Right lung (tissue), 5 donors: Measurements from ENCODE around the gene LRRC49. TPM values are rescaled to one million over a fixed set of nuclear protein-coding genes. Genes with fewer than 3 reads are reported as not detected.
"Not testable (repeated sequence)": the region's sequence is repeated elsewhere in the genome, so short reads cannot be mapped to it uniquely, and the experiment has no call there.

ENCODE experiments used
- DNase-seq, 2 donors: peaks; one replicate each; pipeline ENCODE4 v3.0.0-alpha.2; 2013
- polyA plus RNA-seq, 5 donors: library from polyadenylated mRNA; unstranded; fragments of 120-200 nt; gene quantifications; one replicate each; pipeline versions ENCODE4 v1.2.1 to v1.2.3, GENCODE V29; 2013; ENCODE audit warnings: inconsistent platforms in 1 of 5, low replicate concordance in 1 of 5; ENCODE audit not compliant: insufficient read length in 5 of 5, insufficient read depth in 1 of 5

LRRC49 gene
- polyA plus RNA-seq, 5 donors: 13.3 to 24.3 (median 20.6) TPM

DNA sequence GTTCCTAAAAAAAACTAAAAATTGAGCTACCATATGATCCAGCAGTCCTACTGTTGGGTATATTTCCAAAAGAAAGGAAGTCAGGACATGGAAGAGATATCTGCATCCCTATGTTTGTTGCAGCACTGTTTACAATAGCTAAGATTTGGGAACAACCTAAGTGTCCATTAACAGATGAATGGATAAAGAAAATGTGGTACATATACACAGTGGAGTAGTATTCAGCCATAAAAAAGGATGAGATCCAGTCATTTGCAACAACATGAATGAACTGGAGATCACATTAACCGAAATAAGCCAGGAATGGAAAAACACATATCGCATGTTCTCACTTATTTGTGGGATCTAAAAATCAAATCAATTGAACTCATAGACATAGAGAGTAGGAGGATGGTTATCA is 29.5 kb downstream of the LRRC49 start:
- no peak for DNase-seq

DNA sequence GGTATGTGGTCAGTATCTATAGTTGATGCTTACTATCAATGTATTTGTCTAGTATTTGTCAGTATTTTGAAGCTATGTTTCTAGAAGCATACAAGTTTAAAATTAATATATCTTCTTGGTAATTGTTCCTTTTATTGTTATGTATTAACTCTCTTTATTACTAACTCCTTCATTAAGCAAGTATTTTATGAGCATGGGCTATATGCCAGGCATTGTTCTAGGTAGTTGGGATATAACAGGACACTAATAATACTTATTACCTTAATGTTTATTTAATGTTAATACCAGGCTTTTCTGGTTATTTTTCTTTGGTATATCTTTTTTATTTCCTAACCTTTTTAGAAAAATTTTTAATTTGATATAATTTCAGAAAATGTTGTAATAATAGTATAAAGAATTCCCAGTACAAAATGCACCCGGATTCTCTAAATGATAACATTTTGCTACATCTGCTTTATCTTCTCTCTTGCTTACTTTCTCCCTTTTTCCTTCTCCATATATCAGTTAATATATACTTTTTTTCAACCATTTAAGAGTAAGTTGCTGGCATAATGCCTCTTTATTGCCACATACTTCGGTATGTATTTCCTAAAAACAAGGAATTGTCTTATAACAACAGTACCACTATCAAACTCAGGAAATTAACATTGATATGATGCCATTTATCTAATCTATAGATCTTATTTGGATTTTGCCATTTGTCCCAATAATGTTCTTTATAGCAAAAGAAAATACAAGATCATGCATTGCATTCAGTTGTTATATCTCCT is 30.9 kb downstream of the LRRC49 start:
- peak; percentile 8 for DNase-seq

DNA sequence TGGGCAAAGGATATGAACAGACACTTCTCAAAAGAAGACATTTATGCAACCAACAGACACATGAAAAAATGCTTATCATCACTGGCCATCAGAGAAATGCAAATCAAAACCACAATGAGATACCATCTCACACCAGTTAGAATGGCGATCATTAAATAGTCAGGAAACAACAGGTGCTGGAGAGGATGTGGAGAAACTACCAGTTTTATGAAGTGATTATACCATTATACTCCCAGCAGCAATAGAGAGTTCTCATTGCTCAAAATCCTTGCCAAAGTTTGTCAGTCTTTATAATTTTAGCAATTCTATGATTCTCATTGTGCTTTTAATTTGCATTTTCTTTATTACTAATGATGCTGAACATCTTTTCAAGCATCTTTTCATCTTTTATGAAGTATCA is 34.3 kb downstream of the LRRC49 start:
- not testable (repeated sequence) for DNase-seq

DNA sequence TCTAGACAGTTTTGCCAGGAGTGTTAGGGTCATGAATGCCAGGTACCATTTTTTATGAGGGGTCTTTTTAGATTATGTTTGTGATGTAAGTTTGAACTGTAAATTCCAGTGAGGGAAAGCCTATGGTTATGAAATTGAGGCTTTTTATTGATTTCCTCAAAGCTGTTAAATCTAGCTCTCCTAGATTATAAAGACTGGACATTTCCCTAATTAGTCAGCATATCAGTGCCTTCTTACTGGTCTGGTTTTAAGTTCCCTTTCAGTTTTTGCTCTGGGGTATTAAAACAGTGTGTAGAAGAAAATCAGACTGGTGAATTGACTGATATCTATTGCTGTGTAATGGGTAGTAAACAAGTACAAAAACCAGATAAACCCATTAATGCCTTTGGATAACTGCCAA is 39.2 kb downstream of the LRRC49 start:
- DNase-seq: no peak

DNA sequence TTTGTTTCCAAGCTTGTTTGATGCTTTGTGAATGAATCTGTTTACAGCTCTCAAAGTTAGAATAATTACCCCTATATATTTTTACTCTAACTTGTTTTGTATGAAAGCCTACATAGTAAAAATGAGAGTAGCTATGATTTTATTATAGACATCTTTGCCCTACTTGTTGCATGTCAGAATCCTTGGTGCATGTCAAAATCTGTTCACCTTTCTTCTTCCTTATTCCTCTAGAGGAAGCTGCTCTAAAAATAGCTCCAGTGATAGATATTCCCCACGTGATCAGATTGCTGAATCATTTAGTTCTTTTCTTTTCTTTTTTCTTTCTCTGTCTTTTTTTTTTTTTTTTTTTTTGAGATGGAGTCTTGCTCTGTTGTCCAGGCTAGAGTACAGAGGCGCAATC is 39.8 kb downstream of the LRRC49 start:
- no peak for DNase-seq

DNA sequence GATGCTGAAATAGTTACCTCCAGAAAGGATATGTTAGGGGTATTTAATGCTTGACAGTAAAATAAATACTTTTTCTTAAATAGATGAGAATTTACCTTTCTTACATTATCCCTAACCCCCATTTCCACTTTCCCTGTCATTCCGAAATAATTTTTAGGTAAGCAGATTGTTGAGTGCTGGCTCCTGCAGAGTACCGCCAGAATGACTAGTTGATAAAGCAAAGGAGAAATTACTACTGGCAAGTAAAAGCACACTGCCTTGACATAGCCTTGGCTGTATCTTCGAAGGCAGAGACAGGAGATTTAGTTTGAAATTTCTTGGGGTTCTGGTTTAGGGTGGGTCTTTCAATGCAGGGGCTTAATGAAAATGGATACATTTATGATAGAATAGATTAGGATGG is 40.8 kb downstream of the LRRC49 start:
- no peak for DNase-seq

DNA sequence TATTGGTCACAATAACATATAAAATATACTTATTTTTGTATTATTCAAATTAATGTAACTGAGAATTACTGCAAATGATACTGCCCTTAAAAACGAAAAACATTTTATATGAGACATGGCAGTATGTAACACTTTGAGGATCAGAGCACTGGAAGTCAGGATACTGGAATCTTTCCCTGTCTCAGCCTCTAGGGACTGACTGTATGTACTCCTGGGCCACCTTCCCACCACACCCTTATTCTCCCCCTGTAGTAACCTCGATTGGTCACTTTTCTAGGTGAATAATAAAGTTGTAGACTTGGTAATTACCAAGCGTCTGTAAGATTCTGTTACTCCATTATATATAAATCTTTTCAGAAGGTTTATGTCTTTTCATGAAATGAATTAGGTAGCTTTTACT is 43.0 kb downstream of the LRRC49 start:
- DNase-seq: no peak

DNA sequence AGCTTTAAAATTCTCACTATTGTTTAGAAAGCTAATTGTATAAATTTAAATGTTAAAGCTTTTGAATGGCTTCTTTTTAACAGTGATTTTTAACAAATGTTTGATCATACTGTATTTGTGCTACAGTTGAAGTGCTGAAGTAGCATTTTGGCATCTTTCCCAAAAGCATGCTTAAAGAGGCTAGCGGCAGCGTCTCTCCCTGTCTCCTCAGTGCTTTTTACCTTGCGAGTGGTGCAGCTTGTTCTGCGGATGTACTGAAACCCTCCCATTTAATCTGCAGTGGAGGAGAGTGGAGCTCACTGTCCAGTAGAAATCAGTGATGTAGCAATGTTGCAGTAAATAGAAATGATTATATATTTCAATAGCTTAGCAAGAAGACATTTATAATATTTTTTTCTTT is 43.7 kb downstream of the LRRC49 start:
- peak in 1 of 2 donors; percentile 14 for DNase-seq

DNA sequence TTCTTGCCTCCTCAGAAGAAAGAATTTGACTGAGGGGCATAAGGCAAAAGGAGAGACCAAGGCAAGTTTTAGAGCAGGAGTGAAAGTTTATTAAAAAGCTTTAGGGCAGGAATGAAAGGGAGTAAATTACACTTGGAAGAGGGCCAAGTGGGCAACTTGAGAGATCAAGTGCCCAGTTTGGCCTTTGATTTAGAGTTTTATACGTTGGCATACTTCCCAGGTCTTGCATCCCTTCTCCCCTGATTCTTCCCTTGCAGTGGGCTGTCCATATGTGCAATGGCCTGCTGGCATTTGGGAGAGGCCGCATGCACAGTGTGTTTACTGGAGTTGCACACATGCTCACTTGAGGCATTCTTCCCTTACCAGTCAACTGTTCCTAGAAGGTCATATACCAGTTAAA is 50.7 kb downstream of the LRRC49 start:
- not testable (repeated sequence) for DNase-seq

DNA sequence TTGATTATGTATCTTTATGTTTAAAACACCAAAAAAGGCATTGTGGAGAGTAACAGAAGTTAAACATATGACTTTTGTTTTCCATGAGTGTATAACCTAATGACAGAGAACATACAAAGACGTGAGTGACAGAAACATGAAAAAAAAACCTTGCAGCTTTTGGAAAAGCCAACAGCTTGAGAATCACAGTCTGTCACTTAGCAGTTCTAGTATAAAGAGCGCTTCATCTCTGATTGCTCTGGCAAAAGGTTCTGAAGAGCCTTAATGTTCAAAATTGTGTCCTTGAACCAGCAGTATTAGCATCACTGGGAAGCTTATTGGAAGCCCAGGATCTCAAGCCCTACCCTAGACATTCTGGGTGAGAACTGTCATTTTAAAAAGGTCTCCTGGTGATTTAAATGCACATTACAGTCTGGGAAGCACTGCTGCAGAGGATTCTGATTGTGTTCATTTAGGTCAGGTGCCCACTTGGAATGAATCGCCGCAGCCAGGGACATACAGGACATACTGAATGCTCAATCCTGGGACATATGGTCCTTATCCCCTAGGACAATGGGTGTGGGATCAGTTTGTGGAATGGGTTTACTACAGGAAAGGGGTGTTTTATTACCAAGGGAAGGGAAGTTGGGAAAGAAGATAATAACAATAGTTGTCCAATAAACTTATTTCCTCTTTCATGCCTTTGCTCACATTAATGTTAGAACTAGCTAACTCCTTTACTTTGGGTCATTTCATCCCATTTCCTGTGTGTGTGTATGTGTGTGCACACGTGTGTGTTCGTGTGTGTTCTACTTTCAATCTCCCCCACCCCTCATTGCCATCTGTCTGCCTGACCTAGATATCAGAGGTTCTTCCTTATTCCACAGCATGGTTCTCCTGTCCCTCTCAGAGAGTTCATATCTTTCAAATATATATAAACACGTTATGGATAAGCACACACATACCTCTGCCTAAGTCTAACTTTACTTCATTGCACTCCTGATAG is 55.0 kb downstream of the LRRC49 start:
- no peak for DNase-seq

DNA sequence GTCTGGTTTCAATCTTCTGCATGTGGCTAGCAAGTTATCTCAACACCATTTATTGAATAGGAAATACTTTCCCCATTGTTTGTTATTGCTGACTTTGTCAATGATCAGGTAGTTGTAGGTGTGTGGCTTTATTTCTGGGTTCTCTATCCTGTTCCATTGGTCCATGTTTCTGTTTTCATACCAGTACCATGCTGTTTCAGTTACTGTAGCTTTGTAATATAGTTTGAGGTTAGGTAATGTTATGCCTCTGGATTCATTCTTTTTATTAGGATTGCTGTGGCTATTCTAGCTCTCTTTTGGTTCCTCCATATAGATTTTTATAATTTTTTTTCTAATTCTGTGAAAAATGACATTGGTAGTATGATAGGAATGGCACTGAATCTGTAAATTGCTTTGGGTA is 58.3 kb downstream of the LRRC49 start:
- no peak for DNase-seq

DNA sequence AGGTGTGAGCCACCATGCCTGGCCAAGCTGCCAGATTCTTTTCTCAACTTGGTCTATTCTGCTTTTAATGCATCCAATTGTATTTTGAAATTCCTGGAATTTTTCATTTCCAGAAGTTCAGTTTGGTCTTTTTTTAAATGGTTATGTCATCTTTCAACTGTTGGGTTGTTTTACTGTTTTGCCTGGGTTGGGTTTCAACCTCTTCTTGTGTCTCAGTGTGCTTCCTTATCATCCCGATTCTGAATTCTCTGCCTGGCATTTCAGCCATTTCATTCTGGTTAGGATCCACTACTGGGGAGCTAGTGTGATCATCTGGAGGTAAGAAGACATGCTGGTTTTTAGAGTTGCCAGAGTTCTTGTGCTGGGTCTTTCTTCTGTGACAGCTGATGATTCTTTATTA is 61.5 kb downstream of the LRRC49 start:
- DNase-seq: no peak

DNA sequence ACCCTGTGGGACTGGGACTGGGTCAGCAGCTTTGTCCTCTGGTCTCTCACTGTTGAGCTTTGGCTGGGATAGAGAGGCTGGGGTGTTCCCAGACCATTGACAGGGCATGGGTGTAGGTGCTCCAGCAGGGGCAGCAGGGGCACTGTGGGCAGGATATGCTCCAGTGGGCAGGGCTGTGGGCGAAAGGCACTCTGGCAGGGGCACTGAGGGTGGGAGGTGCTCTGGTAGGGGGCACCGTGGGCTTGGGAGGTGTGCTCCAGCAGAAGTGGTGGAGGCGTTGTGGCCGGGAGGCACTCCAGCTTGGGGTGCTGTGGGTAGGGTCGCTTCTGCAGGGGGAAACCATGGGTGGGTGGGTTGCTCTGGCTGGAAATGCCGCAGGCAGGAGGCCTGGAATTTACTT is 62.1 kb downstream of the LRRC49 start:
- no peak for DNase-seq

DNA sequence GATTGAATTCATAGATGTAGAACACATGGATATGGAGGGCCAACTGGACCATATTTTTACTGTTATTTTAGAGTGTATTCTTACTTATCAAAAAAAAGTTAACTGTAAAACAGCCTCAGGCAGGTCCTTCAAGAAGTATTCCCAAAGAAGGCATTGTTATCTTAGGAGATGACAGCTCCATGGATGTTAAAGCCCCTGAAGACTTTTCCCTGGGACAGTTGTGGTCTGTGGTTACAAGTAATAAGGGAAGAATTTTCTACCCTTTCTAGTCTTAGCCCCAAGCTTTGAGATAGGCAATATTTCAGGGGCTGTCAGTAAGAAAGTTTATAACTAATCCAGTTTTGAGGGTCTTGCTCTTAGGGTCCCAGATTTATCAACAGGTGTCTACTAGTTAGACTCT is 62.5 kb downstream of the LRRC49 start:
- no peak for DNase-seq

DNA sequence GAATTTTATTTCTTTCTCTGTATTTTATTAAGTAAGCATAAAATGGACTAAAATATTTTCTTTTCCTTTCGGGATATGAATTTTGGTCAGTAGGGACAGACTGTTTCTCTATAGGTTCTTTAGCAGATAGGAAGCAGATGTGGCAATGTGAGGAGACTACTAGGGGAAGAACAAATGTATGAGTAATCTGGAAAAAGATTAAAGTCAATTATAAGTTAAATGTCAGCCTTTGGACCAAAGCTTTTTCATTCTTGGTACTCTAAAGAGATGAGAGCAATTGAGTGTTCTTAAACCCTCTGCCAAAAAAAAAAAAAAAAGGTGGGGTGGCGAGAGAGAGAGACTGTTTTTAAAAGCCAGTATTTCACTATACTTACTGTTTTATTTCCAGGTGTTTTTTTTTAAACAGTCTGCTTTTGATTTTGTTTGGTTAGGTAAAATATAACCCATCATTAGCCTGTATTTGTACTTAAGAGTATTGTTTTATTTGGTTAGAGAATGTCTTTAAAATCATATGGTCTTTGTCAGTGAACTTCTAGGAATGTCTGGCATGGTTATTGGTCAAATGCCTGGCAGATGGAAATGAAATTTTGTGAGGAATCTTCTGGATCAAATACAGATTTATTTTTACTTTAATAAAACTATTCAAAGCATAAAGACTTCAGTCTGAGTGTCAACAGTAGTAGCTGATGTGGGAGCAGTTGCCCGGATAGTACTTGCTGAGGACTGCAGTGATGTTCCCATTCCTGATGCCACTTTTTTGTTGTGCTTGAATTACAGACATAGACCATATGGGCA is 63.8 kb downstream of the LRRC49 start:
- no peak for DNase-seq

DNA sequence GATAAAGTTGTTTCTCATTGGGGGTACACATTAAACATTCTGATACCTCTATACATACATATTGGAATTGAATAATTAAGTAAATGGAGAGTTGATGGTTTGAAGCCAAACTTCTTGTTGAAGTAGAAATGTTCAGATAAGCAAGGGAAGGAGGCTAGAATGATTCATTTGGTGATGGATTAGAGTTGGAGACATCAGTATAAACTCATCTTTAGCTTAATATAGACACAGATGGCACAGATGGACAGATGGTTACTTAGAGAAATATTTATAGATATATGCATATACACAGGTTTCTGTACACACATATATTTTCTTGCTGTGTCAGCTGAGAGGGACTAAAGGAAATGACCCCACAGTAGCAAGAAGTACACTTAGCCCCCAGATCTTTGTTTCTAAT is 69.5 kb downstream of the LRRC49 start:
- no peak for DNase-seq

DNA sequence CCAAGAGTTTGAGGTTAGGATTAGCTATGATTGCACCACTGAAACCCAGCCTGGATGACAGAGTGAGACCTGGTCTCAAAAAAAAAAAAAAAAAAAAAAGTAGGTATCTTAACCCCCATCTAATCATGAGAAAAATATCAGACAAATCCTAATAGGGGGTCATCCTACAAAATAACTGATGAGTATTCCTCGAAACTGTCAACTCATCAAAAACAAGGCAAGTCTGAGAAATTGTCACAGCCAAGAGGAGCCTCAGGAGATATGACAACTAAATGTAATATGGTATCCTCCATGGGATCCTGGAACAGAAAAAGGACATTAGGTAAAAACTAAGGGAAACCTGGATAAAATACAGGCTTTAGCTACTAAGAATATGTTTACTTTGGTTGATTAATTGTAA is 70.6 kb downstream of the LRRC49 start:
- DNase-seq: no peak

DNA sequence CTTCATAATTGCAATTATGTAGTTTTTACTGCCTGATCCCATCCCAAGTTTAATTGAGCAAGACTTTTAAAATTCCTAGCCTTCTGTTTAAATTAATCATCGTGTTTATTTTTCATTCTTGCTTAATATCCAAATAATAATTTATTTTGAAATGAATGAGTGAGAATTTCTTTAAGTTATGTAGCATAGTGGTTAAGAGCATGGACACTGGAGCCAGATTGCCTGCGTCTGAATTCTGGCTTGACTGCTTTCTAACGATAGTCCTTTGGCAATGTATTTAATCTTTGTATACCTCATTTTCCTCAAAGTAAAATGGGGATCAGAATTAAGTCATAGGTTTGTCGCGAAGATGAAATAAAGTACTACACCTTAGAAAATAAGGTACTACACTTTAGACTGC is 71.4 kb downstream of the LRRC49 start:
- no peak for DNase-seq

DNA sequence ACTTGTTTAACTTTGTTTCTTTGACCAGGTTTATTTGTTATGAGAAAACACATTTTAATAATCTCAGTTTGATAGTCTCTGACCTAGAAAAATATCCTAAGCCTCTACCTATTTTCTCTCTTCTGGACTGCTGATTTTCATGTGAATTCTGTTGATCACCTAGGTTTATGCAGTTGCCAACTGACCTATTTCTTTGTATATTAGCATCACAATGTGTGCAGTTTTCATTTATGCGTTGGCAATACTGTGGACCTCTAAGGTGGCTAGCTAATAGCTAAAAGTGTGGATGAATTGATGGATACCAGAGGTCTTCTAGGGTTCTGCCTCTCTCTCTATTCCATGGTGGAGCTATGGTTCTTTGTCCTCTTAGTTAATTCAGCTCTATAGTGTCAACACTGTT is 72.1 kb downstream of the LRRC49 start:
- DNase-seq: no peak

DNA sequence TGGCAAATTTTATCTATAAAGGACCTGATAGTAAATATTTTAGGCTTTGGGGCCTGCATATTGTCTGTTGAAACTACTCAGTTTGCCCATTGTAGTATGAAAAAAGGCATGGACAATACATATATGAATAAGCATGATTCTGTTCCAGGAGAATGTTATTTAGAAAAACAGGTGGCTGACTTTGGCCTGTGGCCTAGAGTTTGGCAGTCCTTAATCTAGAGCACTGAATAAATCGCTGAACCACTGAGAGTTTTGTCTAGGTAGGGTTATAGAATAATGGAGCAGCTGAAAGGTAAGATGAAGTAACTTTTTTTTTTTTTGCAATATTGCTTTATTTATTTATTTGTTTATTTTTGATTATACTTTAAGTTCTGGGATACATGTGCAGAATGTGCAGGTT is 75.0 kb downstream of the LRRC49 start:
- no peak for DNase-seq

DNA sequence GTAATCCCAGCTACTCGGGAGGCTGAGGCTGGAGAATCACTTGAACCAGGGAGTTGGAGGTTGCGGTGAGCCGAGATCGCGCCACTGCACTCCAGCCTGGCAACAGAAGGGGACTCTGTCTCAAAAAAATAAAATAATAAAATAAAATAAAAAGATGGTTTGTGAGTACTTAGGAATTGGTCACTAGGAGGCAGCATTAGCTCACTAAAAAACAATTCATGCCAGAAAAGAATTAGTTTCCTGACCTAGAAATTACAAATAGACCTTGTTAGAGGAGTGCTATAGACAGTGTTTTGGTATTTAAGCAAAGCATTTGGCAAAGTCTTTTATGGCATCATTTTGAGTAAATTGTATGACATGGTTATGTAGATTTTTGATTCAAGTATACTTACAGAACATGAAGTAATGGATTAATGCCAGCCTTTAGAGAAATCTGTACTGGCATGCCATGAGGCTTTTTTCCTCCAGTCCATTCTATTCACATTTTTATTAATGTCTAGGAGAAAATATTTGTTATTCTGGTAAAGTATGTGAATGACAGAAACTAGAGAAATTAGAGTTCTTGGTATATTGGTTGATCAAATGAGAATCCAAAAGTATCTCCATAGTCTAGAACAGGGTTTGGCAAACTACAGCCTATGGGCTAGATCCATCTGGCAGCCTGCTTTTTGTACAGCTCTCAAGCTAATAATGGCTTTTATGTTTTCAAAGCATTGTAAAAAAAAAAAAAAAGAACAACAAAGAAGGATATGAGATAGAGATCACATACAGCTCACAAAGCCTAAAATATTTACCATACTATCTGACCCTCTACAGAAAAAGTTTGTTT is 81.6 kb downstream of the LRRC49 start:
- DNase-seq: no peak
